Activated naive CD8-positive, alpha-beta T cell treated with anti-CD3 and anti-CD28 coated beads, Interleukin-2, amount 50 U/mL, for 24 hours (primary cell): ENCODE measurements around the gene C5orf47.

ENCODE experiments used
- ATAC-seq: fragments of 150-1000 bp; cut with Tn5 transposase; one replicate; pipeline ENCODE4 v1.10.0; 2021
- DNase-seq: peaks from one replicate; pipeline ENCODE4 v3.0.0; 2021
- H3K27ac Mint-ChIP-seq: one replicate; pipeline ENCODE4 v1.8.0; 2021; ENCODE audit warnings: mild to moderate bottlenecking, mixed read lengths
- H3K27me3 Mint-ChIP-seq: one replicate; pipeline ENCODE4 v1.8.0; 2021; ENCODE audit warnings: mixed read lengths
- H3K36me3 Mint-ChIP-seq: one replicate; pipeline ENCODE4 v1.8.0; 2021; ENCODE audit warnings: low read depth, mixed read lengths
- H3K4me1 Mint-ChIP-seq: one replicate; pipeline ENCODE4 v1.8.0; 2021; ENCODE audit warnings: mixed read lengths
- H3K4me3 Mint-ChIP-seq: one replicate; pipeline ENCODE4 v1.8.0; 2021; ENCODE audit warnings: mild to moderate bottlenecking, moderate library complexity, mixed read lengths
- H3K9me3 Mint-ChIP-seq: one replicate; pipeline ENCODE4 v1.8.0; 2021; ENCODE audit warnings: mixed read lengths

Gene C5orf47, protein sequence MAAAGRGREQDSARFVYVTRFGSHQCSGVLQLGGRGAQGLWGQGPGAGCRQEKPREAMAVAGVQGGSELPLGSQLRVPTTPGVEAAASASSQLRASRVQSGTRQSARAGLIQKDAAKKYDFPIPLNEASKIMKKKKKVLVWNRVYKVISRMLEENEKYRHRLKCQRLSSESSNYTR

DNA sequence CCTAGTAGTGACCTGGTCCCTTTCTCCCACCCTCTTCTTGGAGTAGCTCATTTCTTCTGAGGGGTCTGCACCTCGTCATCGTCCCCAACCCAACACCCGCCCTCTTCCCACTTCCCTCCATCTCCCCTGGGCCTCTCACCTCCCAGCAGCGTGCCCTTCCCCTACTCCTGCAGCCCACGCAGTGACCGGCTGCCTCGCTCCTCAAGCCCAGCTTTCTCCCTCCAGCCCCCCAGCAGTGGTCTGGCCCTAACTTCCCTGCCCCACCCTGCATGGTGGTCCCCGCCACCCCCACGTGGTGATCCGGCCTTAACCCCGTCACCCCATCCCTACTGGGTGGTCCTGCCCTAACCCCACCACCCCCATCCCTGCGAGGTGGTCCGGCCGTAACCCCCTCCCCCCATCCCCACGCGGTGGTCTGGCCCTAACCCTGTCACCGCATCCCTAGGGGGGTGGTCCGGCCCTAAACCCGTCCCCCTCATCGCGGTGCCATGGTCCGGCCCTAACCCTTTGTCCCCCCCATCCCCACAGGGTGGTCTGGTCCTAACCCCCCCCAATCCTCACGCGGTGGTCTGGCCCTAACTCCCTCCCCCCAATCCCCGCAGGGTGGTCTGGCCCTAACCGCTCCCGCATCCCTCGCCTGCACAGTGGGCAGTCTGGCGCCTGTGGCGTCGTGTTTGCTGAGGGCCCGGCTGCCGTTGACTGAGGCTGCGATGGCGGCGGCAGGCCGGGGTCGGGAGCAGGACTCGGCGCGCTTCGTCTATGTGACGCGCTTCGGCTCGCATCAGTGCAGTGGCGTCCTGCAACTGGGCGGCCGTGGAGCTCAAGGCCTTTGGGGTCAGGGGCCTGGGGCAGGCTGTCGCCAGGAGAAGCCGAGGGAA lies at the start of gene C5orf47:
Gene C5orf47 (plus strand): TSS at position 617 of the 878 bp plus-strand sequence. CDS start 94 bp downstream, at position 711.
- no peak within 1 kb of the TSS for H3K27ac Mint-ChIP-seq
- no peaks in the 10 kb centered on the region for H3K36me3 Mint-ChIP-seq

DNA sequence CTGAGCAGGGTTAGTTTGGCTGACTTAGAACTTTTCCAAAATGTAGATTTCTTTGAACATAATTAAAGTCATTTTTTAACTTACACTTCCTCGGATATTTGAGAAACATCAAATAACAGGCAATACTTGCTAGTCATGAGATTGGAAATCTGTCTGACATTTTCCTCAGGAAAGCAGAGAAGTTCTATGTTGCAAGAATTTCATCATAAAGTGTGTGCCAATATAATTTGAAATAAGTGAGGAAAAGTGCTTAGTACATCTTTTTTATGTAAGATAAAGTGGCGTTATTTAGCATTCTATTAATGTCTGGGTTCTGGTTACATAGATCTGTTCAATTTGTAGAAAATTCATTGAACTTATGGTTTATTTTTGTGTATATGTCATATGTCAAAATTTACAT lies 48.7 kb upstream of the C5orf47 start:
- Mint-ChIP-seq H3K9me3 (no peaks in the 10 kb centered on the region), H3K27me3 (no peaks in the 10 kb centered on the region), H3K4me1 (peaks cover 2% of the 10 kb centered on the region), H3K4me3 (no peak overlapping the region), H3K36me3 (peaks cover 2% of the 10 kb centered on the region), H3K27ac (no peak overlapping the region)
- DNase-seq = no peak
- ATAC-seq = no peak

More for the DNA sequence above, at the start of gene C5orf47:
- ATAC-seq (no peak), DNase-seq (no peak)
- no peak within 1 kb of the TSS for H3K4me3 Mint-ChIP-seq
- no peaks in the 10 kb centered on the region for H3K9me3 Mint-ChIP-seq
- H3K4me1 Mint-ChIP-seq = no peaks in the 10 kb centered on the region
- peaks cover 11% of the 10 kb centered on the region for H3K27me3 Mint-ChIP-seq

DNA sequence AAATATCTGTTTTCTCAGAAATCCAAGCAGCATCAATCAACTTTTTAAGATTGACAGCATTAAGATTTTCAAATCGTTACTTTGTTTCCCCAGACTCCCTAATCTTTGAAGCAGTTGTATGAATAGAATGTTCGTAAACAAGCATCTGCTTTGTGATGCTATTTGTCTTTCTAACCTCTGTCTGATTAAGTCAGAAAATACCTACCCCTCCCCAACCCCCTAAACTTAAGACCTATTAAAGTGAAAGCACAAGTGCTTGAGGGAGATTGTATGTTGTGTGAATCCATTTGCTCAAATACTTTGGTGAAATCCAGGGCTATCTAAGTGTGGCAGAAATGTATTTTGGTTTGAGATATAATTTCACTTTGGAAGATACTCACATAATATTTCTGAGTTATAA lies 47.9 kb upstream of the C5orf47 start:
- Mint-ChIP-seq H3K27ac (no peak overlapping the region), H3K4me3 (no peak overlapping the region), H3K4me1 (peaks cover 2% of the 10 kb centered on the region), H3K9me3 (no peaks in the 10 kb centered on the region), H3K36me3 (peaks cover 4% of the 10 kb centered on the region), H3K27me3 (no peaks in the 10 kb centered on the region)
- no peak for DNase-seq
- no peak for ATAC-seq

DNA sequence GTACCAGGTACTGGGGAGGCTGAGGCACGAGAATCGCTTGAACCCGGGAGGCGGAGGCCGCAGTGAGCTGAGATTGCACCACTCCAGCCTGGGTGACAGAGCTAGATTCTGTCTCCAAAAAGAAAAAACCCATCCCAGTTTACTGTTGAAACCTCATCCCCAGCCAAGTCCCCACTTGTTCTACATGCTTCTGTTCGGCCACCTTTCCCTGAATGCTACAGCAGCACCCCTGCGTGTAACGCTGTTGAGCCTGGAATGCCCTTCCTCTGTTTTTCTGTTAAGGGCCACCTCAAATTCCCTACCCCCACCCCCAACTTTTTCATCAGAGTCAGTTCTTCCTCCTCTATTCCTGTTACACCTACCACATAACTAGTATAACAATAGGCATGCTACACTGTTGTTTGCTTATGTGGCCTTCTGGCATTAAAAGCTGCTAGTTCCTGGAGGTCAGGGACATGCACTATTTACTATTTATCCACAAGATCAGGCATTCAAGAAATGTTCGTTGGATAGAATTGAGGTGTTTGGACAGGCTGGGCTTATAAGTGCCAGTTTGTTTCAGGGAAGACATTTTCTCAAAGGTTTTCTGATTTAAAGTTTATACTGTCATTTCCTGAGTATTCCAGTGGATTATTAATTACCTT lies 47.1 kb upstream of the C5orf47 start:
- DNase-seq = no peak
- no peaks in the 10 kb centered on the region for H3K9me3 Mint-ChIP-seq
- H3K36me3 Mint-ChIP-seq = peaks cover 6% of the 10 kb centered on the region
- ATAC-seq = no peak
- no peaks in the 10 kb centered on the region for H3K27me3 Mint-ChIP-seq
- no peak overlapping the region for H3K27ac Mint-ChIP-seq
- no peak overlapping the region for H3K4me3 Mint-ChIP-seq
- peaks cover 2% of the 10 kb centered on the region for H3K4me1 Mint-ChIP-seq

DNA sequence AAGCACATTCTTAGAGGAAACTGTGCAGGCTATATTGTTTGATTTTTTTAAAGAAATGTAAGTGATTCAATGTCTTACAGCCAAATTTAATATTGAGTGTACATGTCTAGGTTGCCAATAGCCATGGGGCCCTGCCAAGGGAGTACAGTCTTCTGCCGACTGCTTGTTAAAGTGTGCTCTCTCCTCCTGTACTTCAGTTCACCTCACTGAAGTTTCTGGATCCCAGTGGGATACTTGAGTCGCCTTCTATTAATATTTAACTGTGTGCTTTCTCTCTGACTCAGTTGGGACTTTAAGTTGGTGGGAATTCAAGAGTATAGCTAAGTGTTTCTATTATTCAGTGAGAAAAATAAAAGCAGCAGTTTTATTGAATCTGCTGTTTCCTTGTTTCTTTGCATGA lies 44.5 kb upstream of the C5orf47 start:
- ATAC-seq = no peak
- Mint-ChIP-seq H3K4me1 (peaks cover 2% of the 10 kb centered on the region), H3K36me3 (peaks cover 14% of the 10 kb centered on the region), H3K4me3 (no peak overlapping the region), H3K9me3 (no peaks in the 10 kb centered on the region), H3K27me3 (no peaks in the 10 kb centered on the region), H3K27ac (no peak overlapping the region)
- DNase-seq = no peak

DNA sequence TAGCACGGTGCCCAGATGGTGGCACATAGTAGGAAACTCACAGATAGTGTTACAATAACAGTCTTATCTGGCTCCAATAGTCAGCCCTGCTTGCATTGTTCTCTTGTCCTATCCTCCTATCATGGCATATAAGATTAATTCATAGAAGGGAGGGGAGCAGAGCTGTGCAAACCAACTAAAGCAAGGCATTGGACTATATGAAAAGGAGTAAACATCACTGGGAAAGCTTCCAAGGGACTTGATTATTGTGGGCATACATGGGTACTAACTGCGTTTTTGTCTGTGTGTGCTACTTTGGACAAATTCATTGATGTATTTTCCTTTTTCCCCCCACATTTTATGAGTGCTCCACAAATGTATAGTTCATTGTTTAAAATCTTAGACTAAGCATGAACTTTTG lies 43.8 kb upstream of the C5orf47 start:
- ATAC-seq (no peak), DNase-seq (no peak)
- H3K27ac Mint-ChIP-seq = no peak overlapping the region
- H3K27me3 Mint-ChIP-seq = no peaks in the 10 kb centered on the region
- H3K9me3 Mint-ChIP-seq = no peaks in the 10 kb centered on the region
- peaks cover 17% of the 10 kb centered on the region for H3K36me3 Mint-ChIP-seq
- H3K4me1 Mint-ChIP-seq = peaks cover 2% of the 10 kb centered on the region
- H3K4me3 Mint-ChIP-seq = no peak overlapping the region

DNA sequence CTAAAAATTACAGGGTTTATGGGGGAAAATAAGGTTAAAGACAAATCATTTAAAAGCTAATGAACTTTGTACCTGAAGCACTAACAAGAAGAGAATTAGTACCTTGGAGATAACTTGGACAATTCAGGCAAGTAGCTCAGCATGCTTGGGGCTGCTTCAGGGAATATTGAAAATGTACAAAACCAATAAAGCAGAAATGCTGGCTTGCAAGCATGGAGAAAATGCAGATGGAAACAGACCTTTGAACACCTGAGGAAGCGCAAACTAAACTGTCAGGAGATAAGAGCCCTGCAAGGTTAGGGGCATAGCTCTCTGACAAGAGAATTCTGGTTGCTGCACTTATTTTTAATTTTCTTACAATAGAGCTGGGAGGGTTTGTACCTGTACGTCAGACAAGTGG lies 42.6 kb upstream of the C5orf47 start:
- no peaks in the 10 kb centered on the region for H3K27me3 Mint-ChIP-seq
- ATAC-seq (no peak), DNase-seq (no peak)
- H3K36me3 Mint-ChIP-seq = peaks cover 17% of the 10 kb centered on the region
- H3K27ac Mint-ChIP-seq = no peak overlapping the region
- peaks cover 2% of the 10 kb centered on the region for H3K4me1 Mint-ChIP-seq
- no peak overlapping the region for H3K4me3 Mint-ChIP-seq
- no peaks in the 10 kb centered on the region for H3K9me3 Mint-ChIP-seq

DNA sequence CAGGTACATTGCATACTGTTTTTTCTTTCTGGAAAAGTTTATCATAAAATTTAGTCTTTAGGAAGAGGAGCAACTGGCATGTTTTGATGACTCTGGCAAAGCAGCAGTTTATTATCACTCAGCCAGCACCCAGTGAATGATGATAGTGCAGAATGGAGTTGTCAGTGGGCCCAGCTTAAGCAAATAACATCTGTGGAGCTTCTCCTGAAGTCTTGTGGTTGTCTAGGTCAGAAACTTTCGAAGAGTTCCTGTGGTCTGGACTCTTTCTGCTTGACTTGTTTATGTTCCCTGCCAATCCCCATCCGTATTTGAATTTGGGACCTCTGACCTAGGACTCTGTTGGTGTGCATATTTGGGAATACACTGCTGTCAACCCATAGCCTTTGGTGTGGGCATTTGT lies 38.1 kb upstream of the C5orf47 start:
- H3K4me3 Mint-ChIP-seq = no peak overlapping the region
- H3K9me3 Mint-ChIP-seq = no peaks in the 10 kb centered on the region
- DNase-seq = no peak
- H3K27ac Mint-ChIP-seq = no peak overlapping the region
- no peaks in the 10 kb centered on the region for H3K4me1 Mint-ChIP-seq
- H3K36me3 Mint-ChIP-seq = peaks cover 29% of the 10 kb centered on the region
- ATAC-seq = no peak
- no peaks in the 10 kb centered on the region for H3K27me3 Mint-ChIP-seq

DNA sequence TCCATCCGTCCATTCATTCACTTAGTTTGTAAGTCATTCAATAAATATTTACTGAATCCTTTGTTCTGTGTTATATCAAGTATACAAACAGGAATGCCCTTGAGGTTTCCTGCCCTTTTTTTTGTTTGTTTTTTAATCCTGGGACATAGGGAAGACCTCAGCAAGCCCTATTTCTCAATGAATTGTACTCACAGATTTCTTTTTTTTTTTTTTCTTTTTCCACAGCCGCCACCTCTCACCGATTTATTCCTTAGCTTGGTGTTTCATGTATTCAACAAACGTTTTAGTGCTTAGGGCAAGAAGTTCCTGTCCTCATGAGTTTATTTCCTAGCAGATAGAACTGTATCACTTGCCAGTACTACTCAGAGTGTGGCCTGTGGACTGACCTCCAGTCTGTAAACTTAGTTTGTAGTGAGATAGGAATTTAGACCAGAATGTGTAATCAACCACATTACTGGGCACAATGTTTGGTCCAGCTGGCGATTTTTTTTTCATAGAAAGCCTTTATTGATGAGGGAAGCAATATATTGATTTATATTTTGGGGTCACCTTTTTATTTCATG lies 35.4 kb upstream of the C5orf47 start:
- DNase-seq = no peak
- Mint-ChIP-seq H3K27me3 (no peaks in the 10 kb centered on the region), H3K4me3 (no peak overlapping the region), H3K36me3 (peaks cover 23% of the 10 kb centered on the region), H3K4me1 (no peaks in the 10 kb centered on the region), H3K27ac (no peak overlapping the region), H3K9me3 (no peaks in the 10 kb centered on the region)
- no peak for ATAC-seq

DNA sequence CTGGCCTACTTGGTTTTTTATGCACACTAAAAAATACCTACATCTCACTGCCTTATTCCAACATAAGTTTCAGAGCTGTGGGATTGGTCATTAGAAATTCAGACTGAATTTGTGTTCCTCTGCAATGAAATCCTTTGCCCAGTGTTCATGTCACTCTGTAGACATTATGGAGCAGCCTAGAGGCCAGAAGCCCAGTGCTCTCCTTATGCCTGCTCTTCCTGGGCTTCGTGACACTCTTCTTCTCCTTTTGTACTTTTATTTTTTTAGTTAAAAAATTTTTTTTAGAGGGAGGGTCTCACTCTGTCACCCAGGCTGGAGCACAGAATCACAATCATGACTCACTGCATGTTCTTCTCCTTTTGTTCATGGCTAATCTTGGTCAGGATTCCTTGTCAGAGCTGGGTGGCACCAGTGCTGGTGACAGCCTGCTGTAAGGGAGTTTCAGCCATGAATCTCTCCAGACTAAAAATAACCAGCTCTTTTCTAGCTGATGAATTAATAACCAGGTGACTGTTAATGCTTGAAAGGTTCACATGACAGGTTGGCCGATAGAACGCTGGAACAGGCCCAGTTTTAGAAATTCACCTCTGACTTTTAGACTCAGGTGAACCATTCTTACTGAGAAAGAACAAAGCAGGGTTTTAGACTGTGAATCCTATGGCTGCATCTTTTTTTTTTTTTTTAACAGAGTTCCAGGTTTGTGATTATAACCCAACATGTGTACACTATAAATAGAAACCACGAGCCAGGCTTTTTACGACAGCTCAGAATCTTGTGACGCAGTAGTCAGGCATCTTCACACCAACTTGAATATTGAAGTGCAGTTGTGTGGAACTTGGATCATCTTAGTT lies 34.1 kb upstream of the C5orf47 start:
- H3K36me3 Mint-ChIP-seq = peaks cover 17% of the 10 kb centered on the region
- H3K9me3 Mint-ChIP-seq = no peaks in the 10 kb centered on the region
- no peak overlapping the region for H3K27ac Mint-ChIP-seq

DNA sequence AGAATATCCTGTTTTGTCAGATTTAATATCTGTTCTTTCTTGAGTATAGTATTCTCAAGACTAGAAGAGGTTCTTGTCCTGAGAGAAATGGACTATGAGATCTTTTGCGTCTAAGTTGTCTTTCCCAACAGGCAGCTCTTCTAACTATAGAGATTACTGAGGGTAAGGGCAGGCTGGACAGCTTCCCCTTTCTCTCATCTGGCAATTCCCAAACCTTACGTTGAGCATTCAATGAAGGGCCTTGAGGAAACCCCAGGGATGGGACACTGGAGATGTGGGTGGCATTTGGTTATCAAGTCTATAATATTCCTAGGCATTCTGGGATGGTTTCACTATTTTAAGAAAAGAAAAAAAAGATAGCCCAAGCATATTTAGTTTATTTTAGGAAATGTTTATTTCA lies 28.0 kb upstream of the C5orf47 start:
- H3K4me3 Mint-ChIP-seq = no peak overlapping the region
- DNase-seq (no peak), ATAC-seq (no peak)
- no peaks in the 10 kb centered on the region for H3K36me3 Mint-ChIP-seq
- peaks cover 21% of the 10 kb centered on the region for H3K4me1 Mint-ChIP-seq
- no peak overlapping the region for H3K27ac Mint-ChIP-seq
- H3K9me3 Mint-ChIP-seq = no peaks in the 10 kb centered on the region
- H3K27me3 Mint-ChIP-seq = no peaks in the 10 kb centered on the region

More for the DNA sequence above, 34.1 kb upstream of the C5orf47 start:
- no peak for ATAC-seq
- no peak for DNase-seq
- Mint-ChIP-seq H3K4me1 (no peaks in the 10 kb centered on the region), H3K4me3 (no peak overlapping the region), H3K27me3 (no peaks in the 10 kb centered on the region)

DNA sequence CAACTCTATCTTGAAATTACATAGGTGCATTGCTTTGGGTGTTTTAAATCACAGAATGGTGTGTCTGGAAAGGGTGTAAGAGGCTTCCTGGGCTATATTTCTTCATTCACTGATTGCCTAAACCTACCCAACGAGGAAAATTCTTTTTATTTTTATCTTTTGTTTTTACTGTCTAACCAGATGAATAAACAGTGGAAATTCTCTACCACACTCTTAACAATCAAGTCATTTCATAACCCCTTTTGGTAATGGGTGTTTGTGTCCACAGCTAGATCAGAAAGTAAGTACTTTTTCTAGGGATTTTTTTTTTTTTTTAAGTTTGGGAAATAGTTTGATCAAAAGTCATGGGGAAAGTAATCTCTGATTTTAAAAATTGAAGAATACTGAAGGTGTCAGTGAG lies 27.6 kb upstream of the C5orf47 start:
- H3K36me3 Mint-ChIP-seq = no peaks in the 10 kb centered on the region
- no peaks in the 10 kb centered on the region for H3K27me3 Mint-ChIP-seq
- no peak for ATAC-seq
- no peaks in the 10 kb centered on the region for H3K9me3 Mint-ChIP-seq
- no peak overlapping the region for H3K4me3 Mint-ChIP-seq
- DNase-seq = no peak
- H3K27ac Mint-ChIP-seq = no peak overlapping the region
- peaks cover 21% of the 10 kb centered on the region for H3K4me1 Mint-ChIP-seq

DNA sequence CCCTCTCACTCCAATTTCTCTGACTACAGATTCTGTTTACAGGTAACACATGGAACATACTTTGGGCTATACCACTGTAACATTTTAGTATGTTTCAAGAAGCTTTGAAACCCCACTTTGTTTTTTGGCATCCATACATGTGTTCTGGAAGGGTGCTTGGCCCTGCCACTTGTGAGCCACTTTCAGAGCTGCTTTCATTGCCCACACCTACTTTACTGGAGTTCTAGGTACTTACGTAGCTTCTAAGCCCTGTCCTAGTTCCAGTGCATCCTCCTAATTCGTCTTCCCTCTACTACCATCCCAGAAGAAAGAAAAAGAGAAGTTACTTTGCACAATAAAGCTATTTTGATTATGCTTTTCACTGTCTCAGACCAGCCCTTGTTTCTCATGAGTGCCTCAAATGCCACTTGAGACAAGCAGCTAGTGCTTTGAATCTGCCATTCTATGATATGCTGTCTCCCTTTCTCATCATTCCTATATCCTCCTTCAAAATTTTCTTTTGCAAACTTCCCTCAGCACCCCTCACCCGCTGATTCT lies 26.5 kb upstream of the C5orf47 start:
- H3K27ac Mint-ChIP-seq = no peak overlapping the region
- H3K9me3 Mint-ChIP-seq = no peaks in the 10 kb centered on the region
- peaks cover 21% of the 10 kb centered on the region for H3K4me1 Mint-ChIP-seq
- H3K36me3 Mint-ChIP-seq = no peaks in the 10 kb centered on the region
- H3K4me3 Mint-ChIP-seq = no peak overlapping the region
- H3K27me3 Mint-ChIP-seq = no peaks in the 10 kb centered on the region
- ATAC-seq (no peak), DNase-seq (no peak)
